NCI-H2081 treated with DMSO at 0.1 percent for 48 hours (cell line): ENCODE measurements around the gene KDM8.

Experiments used
- DNase-seq: peaks from one replicate; lab custom pipeline; 2025; lab: John Stamatoyannopoulos, UW

Gene KDM8

DNA sequence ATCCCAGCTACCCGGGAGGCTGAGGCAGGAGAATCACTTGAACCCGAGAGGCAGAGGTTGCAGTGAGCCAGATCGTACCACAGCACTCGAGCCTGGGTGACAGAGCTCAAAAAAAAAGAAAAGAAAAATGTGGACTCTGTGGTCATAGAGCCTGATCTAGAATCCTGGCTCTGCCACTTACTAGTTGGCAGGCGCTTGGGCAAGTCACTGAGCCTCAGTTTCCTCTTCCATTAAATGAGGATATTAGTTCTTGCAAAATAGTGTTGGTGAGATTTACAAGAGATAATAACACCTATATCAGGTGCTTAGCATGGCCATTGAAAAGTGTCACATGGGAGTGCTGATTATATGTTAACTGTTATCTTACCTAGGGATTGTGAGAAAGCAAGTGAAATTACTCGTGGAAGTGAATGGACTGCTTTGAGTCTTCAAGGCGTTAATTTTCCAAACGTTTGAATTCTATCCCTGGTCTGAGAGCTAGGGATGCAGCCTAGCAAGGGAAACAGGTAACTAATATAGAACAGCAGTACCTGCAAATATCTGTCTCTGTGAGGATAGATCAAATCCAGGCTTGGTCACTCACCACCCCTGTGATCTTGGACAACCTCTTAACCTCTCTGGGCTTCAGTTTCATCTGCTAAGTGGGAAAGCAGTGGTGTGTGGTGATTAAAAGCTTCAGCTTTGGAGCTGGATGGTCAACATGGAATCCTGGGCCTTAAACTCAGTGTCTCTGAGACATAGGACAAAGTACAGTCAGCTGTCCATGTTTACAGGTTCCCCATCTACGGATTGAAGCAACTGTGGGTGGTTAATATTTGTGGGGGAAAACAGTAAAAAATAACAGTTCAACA lies 66.2 kb downstream of the KDM8 start:
- no peak for DNase-seq

GRCh38 chr16:27270349-27270748 lies 67.0 kb downstream of the KDM8 start:
- DNase-seq, result no peak
